ENCODE data around the gene CRYBB1.
A peak's percentile ranks its signal among the peaks of the same experiment; 100 is the strongest.

DNA sequence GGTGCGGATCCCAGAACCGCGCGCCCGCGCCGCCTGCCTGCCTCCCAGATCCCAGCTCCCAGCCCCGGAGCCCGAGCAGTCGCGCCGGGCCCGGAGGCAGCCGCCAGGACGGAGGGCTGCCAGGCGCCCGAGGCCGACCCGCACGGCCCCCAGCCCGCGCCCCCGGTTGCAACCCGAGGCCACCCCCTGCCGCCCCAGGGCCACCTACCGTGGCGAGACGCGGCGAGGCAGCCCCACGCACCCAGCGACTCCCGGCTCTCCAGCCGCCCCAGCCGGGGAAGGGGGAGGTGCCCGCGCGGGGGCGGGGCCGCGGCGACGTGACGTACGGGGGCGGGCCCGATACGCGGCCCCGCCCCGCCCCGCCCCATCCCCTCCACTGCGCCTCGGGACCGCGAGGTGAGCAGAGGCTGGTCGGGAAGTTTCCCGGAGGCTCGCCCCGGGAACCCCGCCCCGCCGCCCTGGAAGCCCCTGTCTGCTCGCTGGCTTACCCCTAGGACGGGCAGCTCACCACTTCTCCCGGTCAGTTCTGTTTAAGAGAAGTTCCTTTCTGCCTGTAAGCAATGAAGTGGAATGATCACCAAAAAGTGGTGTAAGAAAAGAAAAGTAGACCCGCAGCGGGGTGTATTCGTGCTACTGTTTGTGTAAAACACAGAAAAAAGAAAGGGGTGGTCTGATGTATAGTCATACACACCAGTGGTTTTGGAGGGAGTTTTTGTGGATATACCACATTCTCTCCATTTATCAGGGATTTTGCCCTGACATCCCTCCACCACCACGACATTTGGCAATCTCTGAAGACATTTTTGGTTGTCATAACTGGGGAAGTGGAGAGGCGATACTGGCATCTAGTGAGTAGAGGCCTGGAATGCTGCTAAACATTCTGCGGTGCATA is 27.7 kb downstream of the CRYBB1 start, which contains the start of gene TPST2:
- TF ChIP-seq POLR2A (IDR thresholded peaks at IDR 0.05), result peak; percentile 68
- TF ChIP-seq, protein P1, sequence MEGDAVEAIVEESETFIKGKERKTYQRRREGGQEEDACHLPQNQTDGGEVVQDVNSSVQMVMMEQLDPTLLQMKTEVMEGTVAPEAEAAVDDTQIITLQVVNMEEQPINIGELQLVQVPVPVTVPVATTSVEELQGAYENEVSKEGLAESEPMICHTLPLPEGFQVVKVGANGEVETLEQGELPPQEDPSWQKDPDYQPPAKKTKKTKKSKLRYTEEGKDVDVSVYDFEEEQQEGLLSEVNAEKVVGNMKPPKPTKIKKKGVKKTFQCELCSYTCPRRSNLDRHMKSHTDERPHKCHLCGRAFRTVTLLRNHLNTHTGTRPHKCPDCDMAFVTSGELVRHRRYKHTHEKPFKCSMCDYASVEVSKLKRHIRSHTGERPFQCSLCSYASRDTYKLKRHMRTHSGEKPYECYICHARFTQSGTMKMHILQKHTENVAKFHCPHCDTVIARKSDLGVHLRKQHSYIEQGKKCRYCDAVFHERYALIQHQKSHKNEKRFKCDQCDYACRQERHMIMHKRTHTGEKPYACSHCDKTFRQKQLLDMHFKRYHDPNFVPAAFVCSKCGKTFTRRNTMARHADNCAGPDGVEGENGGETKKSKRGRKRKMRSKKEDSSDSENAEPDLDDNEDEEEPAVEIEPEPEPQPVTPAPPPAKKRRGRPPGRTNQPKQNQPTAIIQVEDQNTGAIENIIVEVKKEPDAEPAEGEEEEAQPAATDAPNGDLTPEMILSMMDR (IDR thresholded peaks at IDR 0.05), result no peak
- no peak for TF ChIP-seq EP300 (IDR thresholded peaks at IDR 0.05; ENCODE audit: low read depth)
- TF ChIP-seq POLR2AphosphoS5 (IDR thresholded peaks at IDR 0.05), result peak; percentile 82 to 87 (median 86)

All from transverse colon (tissue), 4 donors.